Stimulated activated CD4-positive, alpha-beta T cell treated with anti-CD3 and anti-CD28 coated beads, Interleukin-12 subunit alpha, Interleukin-12 subunit beta, amount 100 ng/mL, for 4 hours (primary cell): ENCODE measurements around the gene TSPAN31.

Source experiments
- DNase-seq: peaks from one replicate; pipeline ENCODE4 v3.0.0-alpha.2; 2020

Gene TSPAN31

DNA sequence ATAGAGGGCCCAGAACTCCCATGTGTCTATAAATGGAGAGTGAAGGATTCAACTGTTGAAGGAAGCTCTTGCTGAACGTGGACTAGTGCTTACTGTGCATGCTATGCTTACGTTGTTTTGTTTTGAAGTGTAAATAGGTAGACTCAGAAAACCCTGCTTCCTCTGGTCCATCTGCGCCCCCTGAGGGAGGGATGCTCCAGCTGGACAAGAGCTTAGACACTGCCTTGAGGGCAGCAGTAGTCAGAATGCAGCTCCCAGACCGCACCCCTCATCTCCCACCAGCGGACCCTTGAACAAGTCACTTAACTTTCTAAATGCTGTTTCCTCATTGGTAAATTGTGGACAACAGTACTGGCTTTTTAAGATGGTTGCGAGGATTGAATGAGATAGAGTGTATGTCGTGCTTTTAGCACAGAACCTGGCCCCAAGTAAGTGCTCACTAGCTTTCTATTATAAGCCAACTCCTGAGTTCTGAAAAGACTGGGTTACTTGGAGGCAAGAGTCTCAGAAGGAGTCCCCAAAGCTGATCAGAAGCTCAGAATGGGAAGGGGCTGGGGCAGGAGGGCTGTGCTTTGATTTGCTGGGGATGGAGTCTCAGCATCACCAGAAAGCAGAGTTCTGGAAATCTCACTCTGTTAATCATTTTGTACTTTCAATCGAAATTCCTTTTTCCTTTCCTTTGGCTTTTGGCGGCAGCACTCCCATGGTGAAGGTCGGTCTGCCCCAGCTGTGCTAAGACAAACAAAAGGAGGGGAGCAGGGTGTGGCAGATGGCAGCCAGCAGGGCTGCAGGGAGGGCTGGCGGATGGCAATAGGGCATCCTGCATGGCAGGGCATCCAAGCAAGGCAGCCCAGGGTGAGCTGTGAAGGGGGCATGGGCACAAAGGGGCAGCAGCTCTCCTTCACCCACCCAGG is 21.9 kb upstream of the TSPAN31 start:
- DNase-seq = no peak

- no peak for DNase-seq
Observed at GRCh38 chr12:57723630-57723962, 21.2 kb upstream of the TSPAN31 start.

GRCh38 chr12:57724003-57724935 is 20.6 kb upstream of the TSPAN31 start:
- no peak for DNase-seq

- DNase-seq = no peak
Observed at GRCh38 chr12:57724936-57725740, 19.7 kb upstream of the TSPAN31 start.

GRCh38 chr12:57725851-57726150 is 19.0 kb upstream of the TSPAN31 start:
- no peak for DNase-seq

- DNase-seq = no peak
Observed at GRCh38 chr12:57726151-57726883, 18.5 kb upstream of the TSPAN31 start.

GRCh38 chr12:57726884-57727757 is 17.7 kb upstream of the TSPAN31 start:
- DNase-seq = no peak

GRCh38 chr12:57727758-57728395 is 17.0 kb upstream of the TSPAN31 start:
- no peak for DNase-seq

DNA sequence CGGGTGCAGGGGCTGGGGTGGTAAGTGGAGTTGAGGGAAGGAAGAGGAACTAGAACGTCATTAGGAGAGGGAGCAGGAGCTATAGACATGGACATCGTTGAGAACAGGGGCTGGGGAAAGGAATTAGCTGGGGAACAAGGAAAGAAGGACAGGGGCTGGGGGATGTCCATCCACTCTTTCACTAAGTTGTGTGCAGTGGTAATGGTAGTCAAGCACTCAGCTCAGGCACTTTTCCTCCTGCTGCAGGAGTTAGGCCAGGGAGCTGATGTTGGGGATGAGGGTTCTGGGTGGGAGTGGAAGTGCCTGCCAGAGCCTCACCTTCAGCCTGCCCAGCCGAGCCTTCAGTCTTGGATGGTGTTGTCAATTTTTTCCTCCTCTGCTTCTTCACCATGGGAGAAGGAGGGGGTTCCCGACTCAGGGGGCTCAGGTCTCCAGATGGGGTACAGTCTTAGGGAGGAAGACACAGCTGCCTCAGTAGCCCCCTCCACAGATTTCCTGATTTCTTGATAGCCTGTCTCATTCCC is 15.5 kb upstream of the TSPAN31 start:
- no peak for DNase-seq

DNA sequence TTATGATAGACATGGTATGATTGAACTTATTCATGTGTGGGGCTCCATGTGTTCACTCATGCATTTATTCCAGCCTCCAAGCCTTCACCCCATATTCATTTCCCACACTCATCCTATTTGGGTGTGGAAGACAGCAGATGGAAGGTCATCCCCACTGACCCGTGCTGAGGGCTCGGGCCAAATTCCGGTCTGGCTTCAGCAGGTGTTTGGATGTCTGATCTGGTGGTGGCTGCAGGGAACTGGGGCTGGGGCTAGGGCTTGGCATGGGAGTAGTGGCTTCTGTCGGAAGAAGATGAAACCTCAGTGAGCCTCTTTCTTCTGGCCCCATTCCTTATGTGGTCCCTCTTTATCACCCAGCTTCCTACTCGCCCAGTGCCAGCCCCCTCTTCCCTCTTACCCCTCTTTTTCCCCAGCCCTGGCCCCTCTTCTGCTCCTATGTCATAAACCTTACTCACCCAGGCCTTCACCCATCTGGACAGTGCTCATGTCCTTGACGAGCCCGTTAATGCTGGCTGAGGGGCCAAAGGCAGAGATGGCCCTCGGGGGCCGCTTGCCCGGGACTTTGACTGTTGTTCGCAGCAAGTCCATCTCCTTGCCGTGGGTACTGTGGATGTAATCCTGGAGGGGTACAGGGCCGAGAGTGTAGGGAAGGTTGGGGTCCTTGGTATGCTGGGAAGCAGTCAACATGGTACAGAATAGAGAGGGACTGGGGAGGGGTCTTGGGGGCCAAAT is 14.3 kb upstream of the TSPAN31 start:
- no peak for DNase-seq

DNA sequence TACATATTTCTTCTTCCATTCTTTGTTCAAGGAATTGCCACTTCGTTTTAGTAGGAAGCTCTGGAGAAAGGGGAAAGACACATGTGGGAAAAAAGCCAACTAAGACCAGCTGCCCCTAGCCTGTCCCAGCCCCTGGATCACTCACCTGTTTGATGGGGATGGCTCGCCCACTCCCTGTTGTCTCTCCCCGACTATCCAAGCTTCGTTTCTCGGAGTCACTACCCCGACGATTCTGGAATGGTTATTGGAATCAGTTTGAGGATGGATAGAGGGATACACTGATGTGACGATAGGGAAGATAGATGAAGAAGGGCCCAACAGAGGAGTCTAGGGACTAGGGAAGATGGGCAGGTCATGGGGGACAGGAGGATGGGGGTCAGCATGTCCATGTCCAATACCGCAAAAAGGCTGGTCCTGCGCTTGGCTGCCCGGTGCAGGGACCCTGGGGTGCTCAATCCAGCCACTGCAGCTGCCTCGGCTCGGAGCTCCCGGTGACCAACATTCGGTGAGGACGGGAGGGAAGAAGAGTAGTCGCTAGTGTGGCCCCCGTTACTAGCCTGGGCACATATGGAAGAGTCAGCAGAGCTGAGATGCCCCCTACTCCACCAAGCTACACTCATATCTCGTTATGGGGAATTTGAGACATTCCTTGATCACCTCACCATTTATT is 13.3 kb upstream of the TSPAN31 start:
- DNase-seq = no peak

GRCh38 chr12:57732270-57732669 is 12.6 kb upstream of the TSPAN31 start:
- no peak for DNase-seq

- DNase-seq = no peak
Observed at GRCh38 chr12:57732726-57733593, 11.9 kb upstream of the TSPAN31 start.

DNA sequence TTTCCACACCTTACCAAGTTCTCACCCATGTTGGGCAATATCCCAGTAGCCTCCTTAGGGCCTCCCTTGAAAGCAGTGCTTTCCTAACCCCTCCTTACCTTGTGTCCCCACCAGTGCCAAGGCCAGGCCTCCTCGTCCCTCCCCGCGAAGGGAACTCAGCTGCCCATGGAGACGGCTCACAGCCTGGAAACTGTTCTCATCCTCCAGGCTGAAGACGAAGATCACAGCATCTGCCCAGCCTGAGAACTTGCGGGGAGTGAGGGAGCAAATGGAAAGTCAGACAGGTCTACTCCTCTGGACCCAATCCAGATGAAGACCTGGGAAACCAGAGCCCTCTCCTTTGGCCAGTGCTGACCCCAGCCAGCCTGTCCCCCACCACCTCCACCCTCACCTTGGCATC is 10.9 kb upstream of the TSPAN31 start:
- DNase-seq = no peak

DNA sequence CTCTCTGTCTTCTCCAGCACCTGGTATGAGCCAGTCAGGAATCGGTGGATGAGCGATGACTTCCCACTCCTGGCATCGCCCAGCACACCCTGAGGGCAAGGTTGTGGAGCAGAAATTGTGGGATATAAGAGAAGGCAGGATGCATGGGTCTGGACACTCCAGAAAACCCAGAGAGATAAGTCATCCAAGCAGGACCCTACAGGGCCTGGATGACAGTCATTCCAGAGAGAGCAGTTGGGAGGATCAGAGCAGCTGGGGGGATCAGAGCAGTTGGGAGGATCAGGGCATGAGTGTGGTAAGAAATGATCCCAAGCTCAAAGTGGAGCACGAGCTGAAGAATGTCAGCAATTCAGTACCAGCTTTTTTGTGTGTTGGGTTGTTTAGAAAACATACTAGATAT is 10.2 kb upstream of the TSPAN31 start:
- DNase-seq = no peak

- DNase-seq = no peak
Observed at GRCh38 chr12:57735198-57735855, 9.5 kb upstream of the TSPAN31 start.

GRCh38 chr12:57735952-57736740 is 8.7 kb upstream of the TSPAN31 start:
- DNase-seq = no peak
